ENCODE data around the gene PRKG1.
"Not testable (repeated sequence)": the region's sequence is repeated elsewhere in the genome, so short reads cannot be mapped to it uniquely, and the experiment has no call there.

PRKG1 gene

GRCh38 chr10:51342381-51342780, 268.1 kb downstream of the PRKG1 start:
- DNase-seq: no peak

- DNase-seq: no peak
These were observed 269.1 kb downstream of the PRKG1 start for GRCh38 chr10:51343391-51343790.

GRCh38 chr10:51344371-51344770, 270.1 kb downstream of the PRKG1 start:
- DNase-seq: no peak

- DNase-seq: no peak
These were observed 274.3 kb downstream of the PRKG1 start for GRCh38 chr10:51348622-51349021.

- no peak for DNase-seq
These were observed 282.9 kb downstream of the PRKG1 start for GRCh38 chr10:51357170-51357569.

- no peak for DNase-seq
These were observed 283.9 kb downstream of the PRKG1 start for GRCh38 chr10:51358227-51358626.

GRCh38 chr10:51363415-51363814, 289.1 kb downstream of the PRKG1 start:
- no peak for DNase-seq

GRCh38 chr10:51364674-51365073, 290.4 kb downstream of the PRKG1 start:
- no peak for DNase-seq

- DNase-seq: no peak
These were observed 291.8 kb downstream of the PRKG1 start for GRCh38 chr10:51366044-51366443.

- DNase-seq: no peak
These were observed 292.8 kb downstream of the PRKG1 start for GRCh38 chr10:51367127-51367526.

- no peak for DNase-seq
These were observed 293.4 kb downstream of the PRKG1 start for GRCh38 chr10:51367694-51368093.

- DNase-seq: no peak
These were observed 294.7 kb downstream of the PRKG1 start for GRCh38 chr10:51368943-51369342.

- peak; percentile 7 for DNase-seq
These were observed 295.6 kb downstream of the PRKG1 start for GRCh38 chr10:51369903-51370302.

GRCh38 chr10:51371743-51372142, 297.5 kb downstream of the PRKG1 start:
- no peak for DNase-seq

- no peak for DNase-seq
These were observed 301.5 kb downstream of the PRKG1 start for GRCh38 chr10:51375790-51376189.

- DNase-seq: no peak
These were observed 303.0 kb downstream of the PRKG1 start for GRCh38 chr10:51377070-51377931.

- no peak for DNase-seq
These were observed 303.8 kb downstream of the PRKG1 start for GRCh38 chr10:51377932-51378599.

- no peak for DNase-seq
These were observed 307.9 kb downstream of the PRKG1 start for GRCh38 chr10:51382181-51382580.

- no peak for DNase-seq
These were observed 310.7 kb downstream of the PRKG1 start for GRCh38 chr10:51384971-51385370.

GRCh38 chr10:51386248-51386885, 312.1 kb downstream of the PRKG1 start:
- no peak for DNase-seq

GRCh38 chr10:51389415-51390321, 315.4 kb downstream of the PRKG1 start:
- DNase-seq: peak; percentile 88

- not testable (repeated sequence) for DNase-seq
These were observed 318.7 kb downstream of the PRKG1 start for GRCh38 chr10:51393006-51393405.

GRCh38 chr10:51394039-51394438, 319.8 kb downstream of the PRKG1 start:
- no peak for DNase-seq
